IMR-90 (cell line): Measurements from ENCODE around the gene CRYGS.

Experiments used
- CTCF ChIP-seq: conservative IDR thresholded peaks from 2 replicates; pipeline ENCODE4 v1.5.1; 2012; ENCODE audit warnings: mild to moderate bottlenecking, low read depth, low read length, improper control_type of control experiment
- MAFK ChIP-seq: IDR thresholded peaks from 2 replicates; pipeline ENCODE4 v1.6.1; 2012; ENCODE audit warnings: low read depth, low read length, improper control_type of control experiment
- POLR2A ChIP-seq: IDR thresholded peaks from 2 replicates; pipeline ENCODE4 v1.6.1; 2012; ENCODE audit warnings: mild to moderate bottlenecking, low read depth, low read length
- USF2 ChIP-seq: fragments of 150-350 bp; IDR thresholded peaks from 2 replicates; pipeline ENCODE4 v1.6.1; 2017; ENCODE audit warnings: mild to moderate bottlenecking, antibody characterized with exemption, low read length, low read depth

GRCh38 chr3:186523434-186523833 lies 20.7 kb downstream of the CRYGS start:
- TF ChIP-seq CTCF (no peak), POLR2A (no peak), MAFK (no peak), USF2 (no peak)
